Measurements from ENCODE around the gene FLT3. TPM values are rescaled to one million over a fixed set of nuclear protein-coding genes. Genes with fewer than 3 reads are reported as not detected.
"Not testable (repeated sequence)": the region's sequence is repeated elsewhere in the genome, so short reads cannot be mapped to it uniquely, and the experiment has no call there.

FLT3 gene
- total RNA-seq (1 to 10 TPM; 1.8 to 2.4 TPM), polyA plus RNA-seq (ENCODE audit: insufficient read depth, low read depth, low replicate concordance) (2.5 TPM)
- long read RNA-seq, donor 1, result 0 reads
- long read RNA-seq, donor 2, result 0 reads

DNA sequence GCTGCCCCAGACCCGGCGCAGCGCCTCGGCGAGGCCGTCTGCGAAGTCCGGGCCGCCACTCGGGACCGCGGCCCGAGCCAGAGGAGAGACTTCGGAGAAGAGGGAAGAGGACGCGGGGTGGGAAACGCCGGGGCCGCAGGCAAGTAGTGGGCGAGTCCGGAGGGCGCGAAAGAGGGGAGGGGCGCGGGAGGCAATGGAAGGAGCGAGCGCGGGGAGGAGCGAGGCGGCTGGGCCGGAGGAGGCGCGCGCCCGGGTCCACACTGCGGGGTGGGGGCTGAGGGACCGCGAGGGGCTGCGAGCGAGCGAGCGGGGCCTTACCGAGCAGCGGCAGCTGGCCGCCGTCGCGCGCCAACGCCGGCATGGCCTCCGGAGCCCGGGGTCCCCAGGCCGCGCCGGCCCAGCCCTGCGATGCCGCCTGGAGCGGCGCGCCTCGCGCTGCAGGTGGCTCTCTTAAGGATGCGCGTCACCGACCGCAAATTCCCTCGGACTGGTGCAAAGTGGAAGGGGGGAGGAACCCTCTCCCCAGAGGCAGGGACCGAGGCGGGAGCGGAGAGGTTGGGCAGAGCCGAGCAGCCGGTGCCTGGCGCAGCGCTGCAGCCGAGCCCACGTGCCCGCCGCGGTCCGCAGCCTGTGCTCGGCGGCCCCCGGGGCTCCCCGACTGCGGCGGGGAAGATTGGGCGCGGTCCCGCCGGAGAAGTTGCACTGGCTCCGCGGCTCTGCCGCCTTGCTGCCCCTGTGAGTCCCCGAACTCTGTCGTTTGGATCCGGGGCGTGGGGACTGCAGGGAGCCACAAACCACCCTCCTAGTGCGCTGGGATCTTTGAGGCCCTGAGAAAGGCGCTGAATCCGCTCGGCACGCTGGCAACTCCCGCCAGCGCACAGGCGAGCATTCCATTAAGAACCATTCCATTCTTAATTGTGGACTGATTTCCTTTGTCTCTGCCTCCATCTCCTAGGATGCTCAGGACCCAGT is at the start of gene FLT3:
Gene FLT3, minus strand, starts transcription at position 427 of the 972 bp plus-strand sequence. Its CDS starts 66 bp downstream, at position 361.
- H3K36me3 ChIP-seq (ENCODE audit: low read depth, missing control alignments), result no peaks in the 10 kb centered on the region
- H3K9me3 ChIP-seq, result no peaks in the 10 kb centered on the region
- no peaks in the 10 kb centered on the region for H3K4me1 ChIP-seq
- peak within 1 kb of the TSS; percentile 53 to 58 for H3K4me3 ChIP-seq
- no peaks in the 10 kb centered on the region for H3K27me3 ChIP-seq
- no peak within 1 kb of the TSS for H3K27ac ChIP-seq
- intact Hi-C loops (cut with DNase I; ENCODE audit: low total_unique reads), result no loop called here
- peak; percentile 59 for DNase-seq
- 1 to 2% methylated on average over 25 to 96 of the region's 106 CpGs for WGBS, 2 donors
- TF ChIP-seq, protein P1, sequence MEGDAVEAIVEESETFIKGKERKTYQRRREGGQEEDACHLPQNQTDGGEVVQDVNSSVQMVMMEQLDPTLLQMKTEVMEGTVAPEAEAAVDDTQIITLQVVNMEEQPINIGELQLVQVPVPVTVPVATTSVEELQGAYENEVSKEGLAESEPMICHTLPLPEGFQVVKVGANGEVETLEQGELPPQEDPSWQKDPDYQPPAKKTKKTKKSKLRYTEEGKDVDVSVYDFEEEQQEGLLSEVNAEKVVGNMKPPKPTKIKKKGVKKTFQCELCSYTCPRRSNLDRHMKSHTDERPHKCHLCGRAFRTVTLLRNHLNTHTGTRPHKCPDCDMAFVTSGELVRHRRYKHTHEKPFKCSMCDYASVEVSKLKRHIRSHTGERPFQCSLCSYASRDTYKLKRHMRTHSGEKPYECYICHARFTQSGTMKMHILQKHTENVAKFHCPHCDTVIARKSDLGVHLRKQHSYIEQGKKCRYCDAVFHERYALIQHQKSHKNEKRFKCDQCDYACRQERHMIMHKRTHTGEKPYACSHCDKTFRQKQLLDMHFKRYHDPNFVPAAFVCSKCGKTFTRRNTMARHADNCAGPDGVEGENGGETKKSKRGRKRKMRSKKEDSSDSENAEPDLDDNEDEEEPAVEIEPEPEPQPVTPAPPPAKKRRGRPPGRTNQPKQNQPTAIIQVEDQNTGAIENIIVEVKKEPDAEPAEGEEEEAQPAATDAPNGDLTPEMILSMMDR (IDR thresholded peaks at IDR 0.05), result no peak
- TF ChIP-seq POLR2A (IDR thresholded peaks at IDR 0.05), result no peak

DNA sequence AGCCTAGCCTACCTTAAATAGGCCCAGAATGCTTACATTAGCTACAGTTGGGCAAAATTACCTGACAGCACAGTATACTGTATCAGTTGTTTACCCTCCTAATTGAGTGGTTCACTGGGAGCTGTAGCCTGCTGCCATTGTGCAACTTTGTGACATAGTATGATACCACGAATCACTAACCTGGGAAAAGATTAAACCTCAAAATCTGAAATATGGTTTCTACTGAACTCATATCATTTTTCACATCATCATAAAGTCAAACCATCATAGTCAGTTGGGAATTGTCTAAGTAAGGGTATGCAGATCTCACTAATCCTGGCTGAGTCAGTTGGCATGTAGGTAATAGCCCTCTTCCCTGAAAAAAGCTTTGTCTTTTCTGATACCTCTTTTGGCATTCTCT is 47.1 kb upstream of the FLT3 start:
- H3K4me1 ChIP-seq, result peaks cover 8% of the 10 kb centered on the region
- TF ChIP-seq, protein P1 (IDR thresholded peaks at IDR 0.05), result no peak
- no peak for TF ChIP-seq POLR2A (IDR thresholded peaks at IDR 0.05)
- DNase-seq, result no peak
- H3K36me3 ChIP-seq (ENCODE audit: low read depth, missing control alignments), result no peaks in the 10 kb centered on the region
- no peaks in the 10 kb centered on the region for H3K27me3 ChIP-seq
- intact Hi-C loops (cut with DNase I; ENCODE audit: low total_unique reads), result no loop called here
- H3K9me3 ChIP-seq, result no peaks in the 10 kb centered on the region
- no peak overlapping the region for H3K4me3 ChIP-seq
- H3K27ac ChIP-seq, result no peak overlapping the region
- 63 to 80% methylated on average over 1 of the region's 1 CpG for WGBS, 2 donors

DNA sequence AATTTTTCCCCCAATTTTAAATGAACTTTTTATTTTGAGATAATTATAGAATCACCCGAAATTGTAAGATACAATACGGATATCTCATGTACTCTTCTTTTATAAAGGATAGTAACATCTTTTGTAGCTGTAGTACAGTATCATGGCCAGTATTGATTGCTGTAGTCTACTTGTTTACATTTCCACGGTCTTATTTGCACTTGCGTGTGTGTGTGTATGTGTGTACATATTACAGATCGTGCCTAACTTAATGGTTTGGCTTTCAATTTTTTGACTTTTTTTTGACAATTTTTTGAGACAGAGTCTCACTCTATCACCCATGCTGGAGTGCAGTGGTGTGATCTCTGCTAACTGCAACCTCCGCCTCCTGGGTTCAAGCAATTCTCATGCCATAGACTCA is 44.7 kb upstream of the FLT3 start:
- H3K27ac ChIP-seq, result no peak overlapping the region
- H3K9me3 ChIP-seq, result no peaks in the 10 kb centered on the region
- H3K27me3 ChIP-seq, result no peaks in the 10 kb centered on the region
- H3K36me3 ChIP-seq (ENCODE audit: low read depth, missing control alignments), result no peaks in the 10 kb centered on the region
- intact Hi-C loops (cut with DNase I; ENCODE audit: low total_unique reads), result no loop called here
- 94 to 95% methylated on average over 6 of the region's 6 CpGs for WGBS, 2 donors
- peaks cover 23% of the 10 kb centered on the region for H3K4me1 ChIP-seq
- no peak for TF ChIP-seq POLR2A (IDR thresholded peaks at IDR 0.05)
- TF ChIP-seq, protein P1 (IDR thresholded peaks at IDR 0.05), result no peak
- DNase-seq, result no peak
- no peak overlapping the region for H3K4me3 ChIP-seq

DNA sequence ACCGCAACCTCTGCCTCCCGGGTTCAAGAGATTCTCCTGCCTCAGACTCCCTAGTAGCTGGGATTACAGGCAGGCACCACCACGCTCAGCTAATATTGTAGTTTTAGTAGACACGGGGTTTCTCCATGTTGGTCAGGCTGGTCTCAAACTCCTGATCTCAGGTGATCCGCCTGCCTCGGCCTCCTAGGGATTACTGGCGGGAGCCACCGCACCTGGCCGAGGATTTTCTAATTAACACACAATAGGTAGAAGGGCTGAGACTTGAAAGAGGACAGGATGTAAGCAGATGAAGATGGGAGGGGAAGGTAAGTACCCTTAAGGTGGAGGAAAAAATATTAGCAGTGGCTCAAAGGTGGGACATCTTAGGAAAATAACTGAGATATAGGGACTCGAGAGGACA is 41.2 kb upstream of the FLT3 start:
- H3K4me3 ChIP-seq; DNase-seq; H3K9me3 ChIP-seq; intact Hi-C loops (cut with DNase I; ENCODE audit: low total_unique reads); H3K27me3 ChIP-seq; H3K36me3 ChIP-seq (ENCODE audit: low read depth, missing control alignments): not testable (repeated sequence)
- WGBS, 2 donors, result 61 to 64% methylated on average over 10 of the region's 10 CpGs
- peak overlapping the region in 1 of 2 donors; percentile 42 for H3K27ac ChIP-seq
- peaks cover 23% of the 10 kb centered on the region for H3K4me1 ChIP-seq

DNA sequence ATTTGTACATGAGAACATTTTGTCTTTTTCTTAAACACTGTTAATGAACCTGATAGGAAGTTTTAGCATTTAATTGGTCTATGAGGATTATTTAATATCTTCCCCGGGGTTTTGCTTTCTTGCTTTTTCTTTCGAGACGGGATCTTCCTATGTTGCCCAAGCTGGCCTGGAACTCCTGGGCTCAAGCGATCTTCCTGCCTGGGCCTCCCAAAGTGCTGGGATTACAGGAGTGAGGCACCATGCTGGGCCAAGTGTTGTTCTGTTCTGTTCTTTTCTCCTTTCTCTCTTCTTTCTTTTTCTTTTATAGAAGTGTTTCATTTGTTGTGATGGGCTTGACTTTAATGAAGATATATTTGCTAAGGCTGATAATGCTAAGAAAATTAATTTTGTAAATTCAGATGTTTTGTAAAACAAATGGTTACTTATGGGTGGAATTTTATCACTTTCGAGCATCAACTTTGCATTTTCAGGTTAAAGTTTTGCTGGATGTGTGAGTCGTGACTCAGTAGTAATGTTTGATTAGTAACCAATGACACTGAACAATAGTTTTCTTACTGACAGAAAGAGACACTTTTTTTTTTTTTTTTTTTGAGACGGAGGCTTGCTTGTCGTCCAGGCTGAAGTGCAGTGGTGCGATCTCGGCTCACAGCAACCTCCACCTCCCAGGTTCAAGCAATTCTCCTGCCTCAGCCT is 40.2 kb upstream of the FLT3 start:
- intact Hi-C loops (cut with DNase I; ENCODE audit: low total_unique reads), result no loop called here
- peaks cover 23% of the 10 kb centered on the region for H3K4me1 ChIP-seq
- no peak for TF ChIP-seq POLR2A (IDR thresholded peaks at IDR 0.05)
- TF ChIP-seq, protein P1 (IDR thresholded peaks at IDR 0.05), result no peak
- peak overlapping the region; percentile 95 to 100 for H3K4me3 ChIP-seq
- H3K36me3 ChIP-seq (ENCODE audit: low read depth, missing control alignments), result no peaks in the 10 kb centered on the region
- no peaks in the 10 kb centered on the region for H3K27me3 ChIP-seq
- no peak for DNase-seq
- WGBS, 2 donors, result 23% methylated on average over 10 of the region's 10 CpGs
- H3K27ac ChIP-seq, result peak overlapping the region; percentile 99 to 100
- H3K9me3 ChIP-seq, result no peaks in the 10 kb centered on the region

Data from testis (tissue), 5 donors.